Stimulated activated CD4-positive, alpha-beta T cell treated with anti-CD3 and anti-CD28 coated beads, Interleukin-4, amount 100 ng/mL, for 24 hours (primary cell): ENCODE results near the gene CCDC192.
A peak's percentile ranks its signal among the peaks of the same experiment; 100 is the strongest.
"Not testable (repeated sequence)": the region's sequence is repeated elsewhere in the genome, so short reads cannot be mapped to it uniquely, and the experiment has no call there.

Source experiments
- DNase-seq: peaks from one replicate; pipeline ENCODE4 v3.0.0-alpha.2; 2020

Gene CCDC192

DNA sequence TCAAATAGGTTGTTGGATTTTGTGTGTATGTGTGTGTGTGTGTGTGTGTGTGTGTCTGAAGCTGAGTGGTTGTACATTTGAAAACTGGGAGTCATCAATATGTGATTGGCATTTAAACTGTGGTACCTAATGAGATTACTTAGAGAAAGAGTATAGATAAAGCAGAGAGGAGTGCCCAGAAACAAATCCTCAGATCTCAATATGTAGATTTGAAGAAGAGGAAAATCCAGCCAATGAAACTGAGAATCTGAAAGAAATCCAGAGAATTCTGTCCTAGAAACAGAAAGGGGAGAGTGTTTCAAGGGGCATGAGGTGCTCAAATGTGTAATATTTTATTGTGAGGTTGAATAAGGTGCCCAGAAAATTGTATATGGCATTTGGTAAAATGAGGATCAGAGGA is 66.2 kb downstream of the CCDC192 start:
- DNase-seq = no peak

- DNase-seq = no peak
These were observed 67.1 kb downstream of the CCDC192 start for GRCh38 chr5:127770272-127770671.

DNA sequence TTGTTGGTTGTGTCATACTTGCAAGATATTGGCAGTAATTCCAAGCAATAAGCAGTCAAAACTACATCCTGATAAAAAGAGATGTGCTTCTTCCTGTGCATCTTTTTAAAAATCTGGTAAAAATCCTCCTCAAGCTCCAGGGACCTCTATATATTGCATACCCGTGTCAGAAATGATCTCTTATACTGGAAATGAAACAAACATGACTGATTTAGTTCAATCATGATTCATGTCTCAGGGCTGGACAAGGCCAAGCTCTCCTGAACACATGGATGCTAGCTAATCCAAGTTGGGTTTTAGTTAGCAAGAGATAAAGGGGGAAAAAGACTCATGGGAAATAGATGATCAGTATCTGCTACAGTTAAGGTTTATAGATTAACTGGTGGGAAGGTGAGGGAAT is 69.3 kb downstream of the CCDC192 start:
- no peak for DNase-seq

DNA sequence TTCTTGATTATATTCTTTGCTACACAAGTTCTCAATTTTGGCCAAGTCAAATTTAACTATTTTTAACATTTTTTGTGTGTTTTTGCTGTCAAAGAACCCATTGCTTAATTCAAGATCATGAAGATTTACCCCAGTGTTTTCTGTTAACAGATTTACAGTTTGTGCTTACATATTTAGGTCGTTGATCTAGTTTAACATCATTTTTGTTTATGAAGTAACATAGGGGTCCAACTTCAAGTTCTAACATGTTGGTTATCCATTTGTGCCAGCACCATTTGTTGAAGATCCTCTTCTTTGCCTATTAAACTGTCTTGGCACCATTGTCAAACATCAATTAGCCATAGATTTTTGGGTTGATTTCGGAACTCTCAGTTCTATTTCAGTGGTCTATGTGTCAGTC is 71.0 kb downstream of the CCDC192 start:
- no peak for DNase-seq

DNA sequence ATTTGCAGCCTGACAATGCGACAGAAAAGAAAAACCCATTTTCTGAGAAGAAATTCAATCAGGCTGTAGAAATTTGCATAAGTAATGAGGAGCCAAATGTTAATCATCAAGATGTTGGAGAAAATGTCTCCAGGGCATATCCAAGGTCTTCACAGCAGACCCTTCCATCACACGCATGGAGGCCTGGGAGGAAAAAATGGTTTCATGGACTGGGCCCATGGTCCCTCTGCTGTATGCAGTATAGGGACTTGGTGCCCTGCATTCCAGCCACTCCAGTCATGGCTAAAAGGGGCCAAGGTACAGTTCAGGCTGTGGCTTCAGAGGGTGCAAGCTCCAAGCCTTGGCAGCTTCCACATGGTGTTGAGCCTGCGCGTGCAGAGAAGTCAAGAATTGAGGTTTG is 73.3 kb downstream of the CCDC192 start:
- DNase-seq = no peak

- no peak for DNase-seq
These were observed 74.8 kb downstream of the CCDC192 start for GRCh38 chr5:127777957-127778356.

DNA sequence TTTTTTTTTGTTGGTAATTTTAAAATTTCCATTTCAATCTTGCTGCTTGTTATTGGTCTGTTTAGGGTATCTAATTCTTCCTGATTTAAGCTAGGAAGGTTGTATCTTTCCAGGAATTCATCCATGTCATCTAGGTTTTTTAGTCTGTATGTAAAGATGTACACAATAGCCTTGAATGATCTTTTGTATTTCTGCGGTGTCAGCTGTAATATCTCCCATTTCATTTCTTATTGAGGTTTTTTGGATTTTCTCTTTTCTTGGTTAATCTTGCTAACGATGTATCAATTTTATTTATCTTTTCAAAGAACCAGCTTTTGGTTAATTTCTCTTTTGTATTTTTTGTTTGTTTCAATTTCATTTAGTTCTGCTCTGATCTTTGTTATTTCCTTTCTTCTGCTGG is 79.3 kb downstream of the CCDC192 start:
- not testable (repeated sequence) for DNase-seq

GRCh38 chr5:127785098-127785927 is 82.1 kb downstream of the CCDC192 start:
- peak; percentile 16 for DNase-seq

- no peak for DNase-seq
These were observed 88.2 kb downstream of the CCDC192 start for GRCh38 chr5:127791439-127791838.

GRCh38 chr5:127791908-127792307 is 88.7 kb downstream of the CCDC192 start:
- DNase-seq = not testable (repeated sequence)

GRCh38 chr5:127793052-127793451 is 89.9 kb downstream of the CCDC192 start:
- no peak for DNase-seq

- no peak for DNase-seq
These were observed 90.7 kb downstream of the CCDC192 start for GRCh38 chr5:127793879-127794278.

GRCh38 chr5:127796211-127796610 is 93.0 kb downstream of the CCDC192 start:
- no peak for DNase-seq

DNA sequence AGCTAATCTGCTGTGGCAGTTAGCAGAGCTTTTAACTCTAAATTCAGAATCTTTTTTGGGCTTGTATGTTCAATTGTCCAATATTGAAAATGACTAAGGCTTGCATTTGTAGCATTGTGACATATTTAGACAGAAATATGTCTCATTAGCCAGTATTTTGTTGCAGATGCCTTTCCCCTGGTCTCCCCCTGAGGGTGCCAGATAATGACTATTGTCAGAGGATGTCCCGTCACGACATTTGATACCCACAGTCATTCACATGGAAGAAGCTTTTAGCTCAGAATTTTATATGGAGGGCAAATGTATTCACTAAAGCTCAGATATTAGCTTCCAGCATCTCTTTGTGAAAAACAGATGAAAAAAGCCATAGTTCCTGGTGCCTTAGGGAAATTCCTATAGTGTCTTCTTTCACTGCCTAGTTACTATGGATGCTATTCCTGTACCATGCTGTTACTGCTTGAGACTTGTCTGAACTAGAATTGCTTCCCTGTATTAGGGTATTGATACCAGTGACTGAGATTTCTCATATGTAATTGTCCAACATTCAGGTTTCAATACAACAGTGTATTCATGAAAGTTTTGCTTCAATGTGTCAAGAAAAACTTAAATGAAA is 96.2 kb downstream of the CCDC192 start:
- no peak for DNase-seq

DNA sequence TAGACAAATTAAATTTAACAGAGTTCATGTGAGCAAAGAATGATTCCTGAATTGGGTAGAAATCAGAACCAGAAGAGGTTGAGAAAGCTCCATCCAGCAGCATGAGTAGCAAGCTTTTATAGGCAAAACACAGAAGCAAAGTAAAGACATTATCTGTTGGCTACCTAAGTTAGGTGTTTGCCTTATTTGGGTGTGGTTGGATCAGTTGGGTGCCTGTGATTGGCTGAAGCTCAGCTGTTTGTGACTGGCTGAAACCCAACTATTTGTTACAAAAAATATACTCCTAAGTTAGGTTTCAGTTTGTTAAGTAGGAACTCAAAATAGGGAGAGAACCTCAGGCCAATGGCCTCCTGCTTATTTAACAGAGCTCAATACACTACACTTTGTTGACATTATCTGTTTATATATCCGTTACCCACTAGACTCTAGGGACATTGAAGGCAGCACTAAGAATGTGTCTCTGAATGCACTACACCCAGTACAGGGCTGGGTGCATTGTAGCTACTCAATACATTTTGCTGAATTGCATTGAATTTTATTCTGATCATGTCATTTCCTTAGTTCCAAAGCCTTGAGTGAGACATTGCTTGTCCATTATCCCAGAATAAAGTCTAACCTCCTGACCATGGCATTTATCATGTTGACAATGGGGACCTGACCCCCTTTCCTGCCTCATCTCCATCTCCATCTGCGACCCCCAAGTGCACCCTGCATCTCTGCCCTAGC is 98.7 kb downstream of the CCDC192 start:
- DNase-seq = no peak

GRCh38 chr5:127802477-127802865 is 99.3 kb downstream of the CCDC192 start:
- no peak for DNase-seq

GRCh38 chr5:127804886-127805426 is 101.8 kb downstream of the CCDC192 start:
- no peak for DNase-seq

DNA sequence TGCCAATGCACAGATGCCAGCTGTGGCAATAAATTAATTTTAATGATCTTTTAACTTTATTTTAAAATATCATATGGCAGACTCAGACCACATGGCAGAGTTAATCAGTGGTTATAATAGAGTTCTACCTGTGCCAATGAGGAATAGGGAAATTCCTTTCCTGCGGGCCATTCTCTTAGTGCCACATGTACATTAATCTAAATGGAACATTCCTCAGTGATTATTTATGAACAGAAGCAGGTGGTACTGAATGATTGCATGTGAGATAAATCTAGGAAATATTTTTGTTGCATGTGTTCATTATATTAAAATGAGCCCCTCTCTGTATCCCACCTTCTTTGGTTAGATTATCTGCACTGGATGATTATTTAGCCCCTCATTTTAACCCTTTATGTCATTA is 102.3 kb downstream of the CCDC192 start:
- no peak for DNase-seq

GRCh38 chr5:127806776-127807175 is 103.6 kb downstream of the CCDC192 start:
- DNase-seq = no peak

GRCh38 chr5:127809533-127809932 is 106.3 kb downstream of the CCDC192 start:
- no peak for DNase-seq

DNA sequence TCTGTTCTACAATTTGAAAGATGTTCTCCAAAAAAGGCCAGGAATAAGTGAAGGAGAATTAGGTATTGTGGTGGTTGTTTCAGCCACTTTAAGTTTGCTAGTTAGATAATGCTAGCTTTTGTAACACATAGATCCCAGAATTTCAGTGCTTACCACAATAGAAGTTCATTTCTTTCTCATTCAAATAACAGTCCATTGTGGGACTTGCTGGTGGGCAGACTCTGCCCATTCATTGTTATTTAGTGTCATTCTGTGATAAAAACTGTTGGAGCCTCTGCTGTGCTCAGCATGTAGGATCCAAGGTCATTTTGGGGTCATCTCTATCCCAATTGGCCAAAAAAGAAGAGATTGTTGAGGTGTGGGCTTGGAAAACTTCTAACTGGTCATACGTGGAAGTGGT is 106.8 kb downstream of the CCDC192 start:
- no peak for DNase-seq

DNA sequence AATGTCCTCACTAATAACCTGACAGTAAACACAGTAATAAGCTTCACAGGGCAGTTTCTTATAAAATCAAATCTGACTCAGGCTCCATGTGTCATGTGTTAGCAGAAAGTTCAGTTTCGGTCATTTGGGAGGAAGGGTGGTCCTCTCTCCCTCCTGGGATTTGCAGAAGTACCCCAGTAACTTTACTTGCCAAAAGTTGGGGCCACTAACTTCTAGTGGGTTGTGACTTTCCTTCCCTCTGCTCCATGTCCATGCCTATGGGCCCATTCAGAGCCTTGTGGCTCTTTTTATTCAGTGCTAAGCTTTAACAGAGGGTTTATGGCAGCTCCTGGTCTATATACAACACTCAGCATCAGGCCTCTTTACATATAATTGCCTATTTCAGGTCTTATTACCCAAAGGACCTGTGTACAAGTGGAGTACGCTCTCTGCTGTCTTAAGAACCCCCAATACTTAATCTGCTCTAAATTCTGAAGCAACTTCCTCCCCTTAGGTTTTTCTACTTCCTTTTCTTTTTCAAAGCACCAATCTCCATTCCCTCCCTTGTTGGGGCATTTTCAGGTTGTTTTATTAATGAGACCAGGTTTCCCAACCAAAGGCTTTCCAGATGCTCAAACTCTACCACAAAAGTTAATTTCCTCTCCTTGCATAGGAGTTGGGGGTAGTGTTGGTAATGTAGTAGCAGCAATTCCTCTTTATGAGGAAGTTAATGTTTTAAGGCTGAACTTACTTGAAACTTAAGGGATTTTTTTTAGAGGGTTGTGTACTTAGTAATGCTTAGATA is 107.7 kb downstream of the CCDC192 start:
- DNase-seq = no peak

- no peak for DNase-seq
These were observed 109.4 kb downstream of the CCDC192 start for GRCh38 chr5:127812570-127812969.
